Measurements from ENCODE around the gene TMEM238.
A peak's percentile ranks its signal among the peaks of the same experiment; 100 is the strongest.

Gene TMEM238

GRCh38 chr19:55400281-55401087 is 16.4 kb upstream of the TMEM238 start:
- no peak for DNase-seq

GRCh38 chr19:55398200-55398925 is 14.3 kb upstream of the TMEM238 start:
- no peak for DNase-seq

- DNase-seq, result no peak
Measured at GRCh38 chr19:55392820-55393761, 9.0 kb upstream of the TMEM238 start.

GRCh38 chr19:55391702-55392615 is 7.9 kb upstream of the TMEM238 start:
- no peak for DNase-seq

GRCh38 chr19:55391191-55391670 is 7.1 kb upstream of the TMEM238 start:
- DNase-seq, result no peak

- no peak for DNase-seq
Measured at GRCh38 chr19:55390461-55390880, 6.4 kb upstream of the TMEM238 start.

- no peak for DNase-seq
Measured at GRCh38 chr19:55389386-55390317, 5.6 kb upstream of the TMEM238 start.

- no peak for DNase-seq
Measured at GRCh38 chr19:55387736-55388497, 3.8 kb upstream of the TMEM238 start.

- DNase-seq, result no peak
Measured at GRCh38 chr19:55386493-55386971, 2.4 kb upstream of the TMEM238 start.

GRCh38 chr19:55385724-55386492 is 1.8 kb upstream of the TMEM238 start, which contains the start of gene RPL28:
Gene RPL28, plus strand, starts transcription at chr19:55385932. Its CDS starts 426 bp downstream, at chr19:55386358.
- peak; percentile 97 for DNase-seq

- peak; percentile 93 for DNase-seq
Measured at GRCh38 chr19:55384920-55385723, 1.0 kb upstream of the TMEM238 start.

- DNase-seq, result peak; percentile 51
Measured at GRCh38 chr19:55383279-55384130, 587 bp downstream of the TMEM238 start.

- no peak for DNase-seq
Measured at GRCh38 chr19:55382522-55383054, 1.5 kb downstream of the TMEM238 start.

GRCh38 chr19:55382013-55382412 is 2.1 kb downstream of the TMEM238 start:
- DNase-seq, result no peak

GRCh38 chr19:55379174-55379573 is 4.9 kb downstream of the TMEM238 start:
- no peak for DNase-seq

- DNase-seq, result no peak
Measured at GRCh38 chr19:55377356-55378131, 6.5 kb downstream of the TMEM238 start.

Data from NCI-H345 (cell line).